ENCODE results near the gene CETP.

GRCh38 chr16:57016831-57017230 is 55.1 kb downstream of the CETP start:
- TF ChIP-seq CTCF (IDR thresholded peaks at IDR 0.05), result no peak
- TF ChIP-seq POLR2A (IDR thresholded peaks at IDR 0.05), result no peak

All from thyroid gland (tissue), 4 donors.